GM12872 (cell line): ENCODE data around the gene PAXX.
A peak's percentile ranks its signal among the peaks of the same experiment; 100 is the strongest.

Experiments
- TF ChIP-seq, protein P1 (sequence below): IDR thresholded peaks from 3 replicates; pipeline ENCODE4 v1.5.1; 2011; ENCODE audit warnings: low read depth, mild to moderate bottlenecking, low read length, moderate library complexity; ENCODE audit not compliant: insufficient read depth

Gene PAXX

DNA sequence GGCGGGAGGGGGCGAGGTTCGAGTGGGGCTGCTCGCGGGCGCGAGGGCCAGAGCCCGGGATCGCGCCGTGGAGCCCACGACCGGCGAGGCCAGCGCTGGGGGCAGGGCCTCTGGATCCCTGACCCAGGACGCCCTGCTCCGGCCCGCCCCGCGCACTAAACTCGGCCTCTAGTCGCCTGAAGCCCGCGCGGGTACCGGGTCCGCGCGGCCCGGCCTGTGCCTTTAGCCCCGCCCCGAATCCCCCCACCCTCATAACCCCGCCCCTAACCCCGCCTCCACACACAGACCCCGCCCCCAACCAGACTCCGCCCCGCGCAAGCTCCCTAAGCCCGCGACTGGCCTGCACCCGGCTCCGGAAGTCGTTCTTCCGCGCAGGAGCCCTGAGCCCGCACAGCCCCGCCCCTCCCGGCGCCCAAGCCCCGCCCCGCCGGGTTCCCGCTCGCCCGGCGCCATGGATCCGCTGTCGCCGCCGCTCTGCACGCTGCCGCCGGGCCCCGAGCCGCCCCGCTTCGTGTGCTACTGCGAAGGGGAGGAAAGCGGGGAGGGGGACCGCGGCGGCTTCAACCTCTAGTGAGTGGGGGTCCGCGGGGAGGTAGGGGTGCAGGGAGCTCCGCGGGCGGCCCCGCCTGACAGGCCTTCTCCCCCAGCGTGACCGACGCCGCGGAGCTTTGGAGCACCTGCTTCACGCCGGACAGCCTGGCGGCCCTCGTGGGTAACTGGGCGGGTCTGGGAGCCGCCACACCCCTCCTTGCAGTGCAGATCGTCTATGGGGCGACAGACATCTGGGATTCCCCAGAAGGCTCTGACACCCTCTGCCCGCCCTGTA is at the start of gene PAXX:
TSS of gene PAXX (plus strand) at position 430 of the 826 bp plus-strand sequence. CDS start at position 452, 22 bp downstream.
- TF ChIP-seq, protein P1, sequence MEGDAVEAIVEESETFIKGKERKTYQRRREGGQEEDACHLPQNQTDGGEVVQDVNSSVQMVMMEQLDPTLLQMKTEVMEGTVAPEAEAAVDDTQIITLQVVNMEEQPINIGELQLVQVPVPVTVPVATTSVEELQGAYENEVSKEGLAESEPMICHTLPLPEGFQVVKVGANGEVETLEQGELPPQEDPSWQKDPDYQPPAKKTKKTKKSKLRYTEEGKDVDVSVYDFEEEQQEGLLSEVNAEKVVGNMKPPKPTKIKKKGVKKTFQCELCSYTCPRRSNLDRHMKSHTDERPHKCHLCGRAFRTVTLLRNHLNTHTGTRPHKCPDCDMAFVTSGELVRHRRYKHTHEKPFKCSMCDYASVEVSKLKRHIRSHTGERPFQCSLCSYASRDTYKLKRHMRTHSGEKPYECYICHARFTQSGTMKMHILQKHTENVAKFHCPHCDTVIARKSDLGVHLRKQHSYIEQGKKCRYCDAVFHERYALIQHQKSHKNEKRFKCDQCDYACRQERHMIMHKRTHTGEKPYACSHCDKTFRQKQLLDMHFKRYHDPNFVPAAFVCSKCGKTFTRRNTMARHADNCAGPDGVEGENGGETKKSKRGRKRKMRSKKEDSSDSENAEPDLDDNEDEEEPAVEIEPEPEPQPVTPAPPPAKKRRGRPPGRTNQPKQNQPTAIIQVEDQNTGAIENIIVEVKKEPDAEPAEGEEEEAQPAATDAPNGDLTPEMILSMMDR, result no peak

DNA sequence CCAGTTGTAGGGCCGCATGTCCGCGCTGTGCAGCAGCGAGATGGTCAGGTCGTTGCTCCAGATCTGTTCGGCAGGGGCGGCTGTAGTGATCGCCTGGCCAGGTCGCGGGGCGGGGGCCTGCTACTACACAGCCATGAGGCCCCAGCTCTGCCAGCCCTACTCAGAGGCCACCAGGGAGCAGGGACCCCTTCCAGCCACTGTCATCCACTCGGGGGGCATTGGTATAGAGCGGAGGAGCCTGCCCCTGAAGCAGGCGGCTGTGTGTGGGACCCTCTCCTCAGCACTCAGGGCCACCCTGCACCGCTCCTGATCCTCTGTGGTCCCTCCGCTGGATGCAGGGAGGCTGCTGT is 49.4 kb upstream of the PAXX start:
- TF ChIP-seq, protein P1, result no peak

GRCh38 chr9:136943291-136944211 is 48.7 kb upstream of the PAXX start:
- TF ChIP-seq, protein P1, result no peak

DNA sequence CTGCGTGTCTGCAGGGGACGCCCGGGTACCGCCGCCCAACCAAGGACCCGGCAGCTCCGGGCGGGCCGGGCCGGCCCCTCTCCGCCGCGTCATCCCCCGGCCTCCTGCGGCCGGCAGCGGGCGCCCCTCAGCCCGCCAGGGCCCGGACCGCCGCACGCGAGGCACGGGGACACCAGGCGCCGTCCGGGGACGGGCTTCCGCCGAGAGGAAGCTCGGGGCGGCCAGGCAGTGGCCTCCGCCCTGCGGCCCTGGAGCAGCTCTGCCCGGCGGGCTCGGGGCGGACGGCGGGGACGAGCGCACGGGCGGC is 48.1 kb upstream of the PAXX start:
- TF ChIP-seq, protein P1, result 0 out of 3 replicates have a peak, but pooled peaks have one; percentile 8

DNA sequence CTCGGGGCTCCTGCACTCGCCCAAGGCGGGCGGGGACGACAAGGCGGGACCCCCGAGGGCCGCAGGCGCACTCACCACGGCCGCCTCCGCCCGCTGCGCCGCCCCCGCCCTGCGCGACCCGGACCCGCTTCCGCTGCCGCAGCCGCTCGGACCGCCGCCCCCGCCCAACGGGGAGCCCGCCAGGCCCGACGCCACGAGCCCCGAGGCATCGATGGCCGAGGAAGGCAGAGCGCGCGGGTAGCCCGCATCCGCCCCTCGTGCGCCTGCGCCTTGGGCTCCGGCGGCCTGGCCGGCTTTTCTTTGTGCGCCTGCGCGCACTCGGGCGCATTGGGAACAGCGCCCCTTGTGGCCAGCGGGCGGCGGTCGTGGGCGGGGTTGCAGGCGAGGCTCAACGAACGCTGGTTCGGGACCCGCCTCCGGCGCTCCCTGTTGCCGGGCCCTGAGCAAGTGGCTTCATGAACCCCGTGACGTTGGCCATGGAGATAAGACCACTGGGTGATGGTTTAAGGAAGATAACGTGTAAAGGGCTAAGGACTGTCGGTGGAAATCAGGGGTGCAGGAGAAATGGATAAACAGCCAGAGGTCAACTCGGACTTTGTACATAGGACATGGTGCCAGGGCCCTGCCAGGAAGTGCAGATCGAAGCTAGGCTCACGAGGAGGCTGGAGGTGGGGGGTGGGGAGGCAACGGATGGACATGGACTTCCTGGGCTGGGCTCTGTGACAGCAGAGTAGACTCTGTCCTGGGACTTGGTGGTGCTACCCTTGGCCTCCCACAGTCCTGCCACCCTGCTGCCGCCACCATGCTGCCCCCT is 47.5 kb upstream of the PAXX start, which contains the start of the genes C8G and FBXW5:
TSS of gene C8G (plus strand) at position 725 of the 814 bp plus-strand sequence. CDS start at position 803, 78 bp downstream.
TSS of gene FBXW5 (minus strand) at position 220 of the 814 bp plus-strand sequence. CDS start 655 bp downstream, outside the sequence.
- TF ChIP-seq, protein P1, result peak; percentile 92

GRCh38 chr9:136945333-136946227 is 46.6 kb upstream of the PAXX start:
- TF ChIP-seq, protein P1, result no peak
